ENCODE results near the gene MTERF4.

GRCh38 chr2:241110607-241111439, 8.7 kb upstream of the MTERF4 start:
- no peak for TF ChIP-seq CTCF (IDR thresholded peaks at IDR 0.05)
- TF ChIP-seq POLR2A (IDR thresholded peaks at IDR 0.05) = no peak
- TF ChIP-seq EP300 (IDR thresholded peaks at IDR 0.05) = no peak
